HG03575 (cell line): ENCODE measurements around the gene DDX54.

ENCODE experiments used
- ATAC-seq: cut with Tn5 transposase; IDR thresholded peaks from one replicate; pipeline ENCODE4 v1.9.1; 2021; ENCODE audit not compliant: unreplicated experiment, insufficient number of reproducible peaks, low FRiP score; ENCODE audit errors: extremely low read depth

DDX54 gene

GRCh38 chr12:113170926-113171325, 14.4 kb downstream of the DDX54 start:
- no peak for ATAC-seq

- no peak for ATAC-seq
These were observed 14.8 kb downstream of the DDX54 start for GRCh38 chr12:113170457-113170856.

- no peak for ATAC-seq
These were observed 15.6 kb downstream of the DDX54 start for GRCh38 chr12:113169697-113170096.

- no peak for ATAC-seq
These were observed 17.4 kb downstream of the DDX54 start for GRCh38 chr12:113167868-113168267.

- ATAC-seq = no peak
These were observed 19.5 kb downstream of the DDX54 start for GRCh38 chr12:113165521-113166450.

GRCh38 chr12:113164014-113164413, 21.3 kb downstream of the DDX54 start:
- no peak for ATAC-seq

GRCh38 chr12:113163030-113163360, 22.3 kb downstream of the DDX54 start:
- no peak for ATAC-seq

- ATAC-seq = no peak
These were observed 22.9 kb downstream of the DDX54 start for GRCh38 chr12:113162102-113163029.

- no peak for ATAC-seq
These were observed 23.8 kb downstream of the DDX54 start for GRCh38 chr12:113161415-113162016.

GRCh38 chr12:113159937-113160336, 25.3 kb downstream of the DDX54 start:
- ATAC-seq = no peak

GRCh38 chr12:113158439-113159203, 26.7 kb downstream of the DDX54 start:
- ATAC-seq = no peak

GRCh38 chr12:113157218-113157859, 27.9 kb downstream of the DDX54 start:
- ATAC-seq = no peak

GRCh38 chr12:113155646-113156045, 29.6 kb downstream of the DDX54 start:
- ATAC-seq = no peak

- ATAC-seq = no peak
These were observed 30.2 kb downstream of the DDX54 start for GRCh38 chr12:113155060-113155459.

GRCh38 chr12:113154351-113154973, 30.8 kb downstream of the DDX54 start:
- no peak for ATAC-seq

GRCh38 chr12:113152835-113153814, 32.2 kb downstream of the DDX54 start:
- ATAC-seq = no peak
